HG03175 (cell line): ENCODE results near the gene KLHL33.
A peak's percentile ranks its signal among the peaks of the same experiment; 100 is the strongest.

Experiments used
- ATAC-seq: cut with Tn5 transposase; IDR thresholded peaks from one replicate; pipeline ENCODE4 v1.9.1; 2021; ENCODE audit warnings: mild to moderate bottlenecking, moderate library complexity; ENCODE audit not compliant: unreplicated experiment

Gene KLHL33

GRCh38 chr14:20417250-20418186 is 18.4 kb downstream of the KLHL33 start:
- no peak for ATAC-seq

GRCh38 chr14:20416223-20416622 is 19.7 kb downstream of the KLHL33 start:
- ATAC-seq, result no peak

- ATAC-seq, result peak; percentile 49
Observed at GRCh38 chr14:20415782-20416206, 20.2 kb downstream of the KLHL33 start.

- peak; percentile 34 for ATAC-seq
Observed at GRCh38 chr14:20413744-20414082, 22.3 kb downstream of the KLHL33 start.

- ATAC-seq, result peak; percentile 78
Observed at GRCh38 chr14:20412876-20413743, 22.9 kb downstream of the KLHL33 start, which contains the start of gene TEP1. Gene TEP1, minus strand, starts transcription at chr14:20413501. Its CDS starts 5,062 bp downstream, at chr14:20408439.

GRCh38 chr14:20412411-20412810 is 23.6 kb downstream of the KLHL33 start:
- peak; percentile 74 for ATAC-seq

- no peak for ATAC-seq
Observed at GRCh38 chr14:20409226-20409625, 26.7 kb downstream of the KLHL33 start.

- no peak for ATAC-seq
Observed at GRCh38 chr14:20403521-20403920, 32.4 kb downstream of the KLHL33 start.

GRCh38 chr14:20400965-20401593 is 34.9 kb downstream of the KLHL33 start:
- no peak for ATAC-seq

GRCh38 chr14:20400589-20400964 is 35.4 kb downstream of the KLHL33 start:
- ATAC-seq, result no peak

- ATAC-seq, result no peak
Observed at GRCh38 chr14:20397511-20397910, 38.5 kb downstream of the KLHL33 start.

- no peak for ATAC-seq
Observed at GRCh38 chr14:20391505-20391904, 44.5 kb downstream of the KLHL33 start.

GRCh38 chr14:20388159-20388558 is 47.8 kb downstream of the KLHL33 start:
- no peak for ATAC-seq

GRCh38 chr14:20387576-20387975 is 48.4 kb downstream of the KLHL33 start:
- no peak for ATAC-seq

GRCh38 chr14:20386276-20386855 is 49.6 kb downstream of the KLHL33 start:
- no peak for ATAC-seq

GRCh38 chr14:20384886-20385285 is 51.1 kb downstream of the KLHL33 start:
- no peak for ATAC-seq

GRCh38 chr14:20384321-20384720 is 51.6 kb downstream of the KLHL33 start:
- ATAC-seq, result no peak

GRCh38 chr14:20383636-20384035 is 52.3 kb downstream of the KLHL33 start:
- no peak for ATAC-seq

GRCh38 chr14:20383032-20383431 is 52.9 kb downstream of the KLHL33 start:
- ATAC-seq, result no peak

- ATAC-seq, result no peak
Observed at GRCh38 chr14:20382526-20382925, 53.4 kb downstream of the KLHL33 start.

- no peak for ATAC-seq
Observed at GRCh38 chr14:20381341-20381740, 54.6 kb downstream of the KLHL33 start.
